HAP-1 (cell line): ENCODE measurements around the gene RPLP2.

ENCODE experiments used
- DNase-seq, 2 experiments: peaks; one replicate each; pipeline ENCODE4 v3.0.0-alpha.2; 2016 to 2020; ENCODE audit warnings: low spot score in 2 of 2
- H3K27me3 ChIP-seq: fragments of 250-450 bp; sonication (Bioruptor Pico); 2 replicates; pipeline ENCODE4 v1.5.1; 2020; ENCODE audit warnings: low read depth, mild to moderate bottlenecking, moderate library complexity
- H3K36me3 ChIP-seq: fragments of 250-450 bp; sonication (Bioruptor Pico); replicated peaks from 2 replicates; pipeline ENCODE4 v1.5.1; 2020; ENCODE audit warnings: mild to moderate bottlenecking
- H3K4me1 ChIP-seq: fragments of 250-450 bp; sonication (Bioruptor Pico); 2 replicates; pipeline ENCODE4 v1.5.1; 2020; ENCODE audit warnings: mild to moderate bottlenecking
- H3K4me3 ChIP-seq: fragments of 250-450 bp; sonication (Bioruptor Pico); 2 replicates; pipeline ENCODE4 v1.5.1; 2020; ENCODE audit warnings: mild to moderate bottlenecking, moderate library complexity
- H3K9me3 ChIP-seq: fragments of 250-450 bp; sonication (Bioruptor Pico); 2 replicates; pipeline ENCODE4 v1.5.1; 2020; ENCODE audit warnings: mild to moderate bottlenecking, moderate library complexity
- in situ Hi-C: fragments of 300-500 bp; cut with MboI; formaldehyde crosslinking; loops from 3 replicates; pipeline ENCODE4 v1.14.3; 2020; ENCODE audit warnings: low sequenced_read_pairs, inconsistent platforms, mixed read lengths

Gene RPLP2

DNA sequence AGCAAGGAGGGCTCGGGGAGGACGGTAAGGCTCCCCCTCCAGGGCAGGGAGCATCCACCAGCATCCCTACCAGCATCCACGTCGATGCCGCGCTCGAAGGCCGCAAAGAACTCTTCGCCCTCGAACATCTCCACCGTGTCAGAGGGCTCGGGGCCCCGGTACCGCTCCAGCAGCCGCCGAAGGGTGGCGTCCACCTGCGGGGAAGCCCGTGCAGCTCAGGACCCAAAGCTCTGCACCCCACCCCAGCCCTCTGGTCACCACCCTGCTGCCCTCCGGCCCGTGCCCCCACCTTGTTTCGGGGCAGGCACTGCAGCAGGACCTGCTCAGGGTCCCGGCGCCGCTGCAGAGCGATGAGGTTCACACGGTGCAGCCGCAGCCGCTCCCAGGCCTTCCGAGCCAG is 9.3 kb upstream of the RPLP2 start:
- Histone ChIP-seq H3K4me1 (peaks cover 19% of the 10 kb centered on the region), H3K36me3 (peaks cover 36% of the 10 kb centered on the region)
- in situ Hi-C loops: no loop called here

DNA sequence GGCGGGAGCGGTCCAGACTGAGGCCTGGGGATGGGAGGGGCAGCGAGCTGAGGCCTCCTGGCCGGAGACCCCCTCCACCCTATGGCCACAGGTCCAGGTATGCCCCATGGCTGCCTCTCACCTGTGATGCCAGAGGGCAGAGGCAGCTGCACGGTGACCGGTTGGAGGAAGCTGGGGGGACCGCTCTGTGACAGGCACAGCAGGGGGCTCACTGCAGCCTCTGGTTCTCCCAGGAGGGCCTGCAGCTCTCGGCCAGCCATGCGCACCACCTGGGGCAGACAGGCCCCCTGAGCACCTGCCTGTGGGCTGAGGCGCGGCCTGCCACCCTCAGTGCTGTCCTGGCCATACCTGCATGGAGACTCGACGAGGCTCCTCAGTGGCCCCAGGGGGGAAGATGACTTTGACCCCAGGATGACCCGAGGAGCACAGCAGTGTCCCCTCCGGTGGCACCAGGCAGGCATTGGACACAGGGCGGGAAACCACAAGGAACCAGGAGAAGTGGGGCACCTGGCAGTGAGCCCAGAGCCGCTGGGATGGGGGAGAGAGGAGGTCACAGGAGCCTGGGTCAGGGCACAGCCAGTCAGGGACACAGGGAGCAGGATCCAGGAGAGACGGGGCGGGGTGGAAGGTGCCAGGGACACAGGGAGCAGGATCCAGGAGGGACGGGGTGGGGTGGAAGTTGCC is 8.5 kb upstream of the RPLP2 start:
- in situ Hi-C loops: no loop called here
- no peak for DNase-seq
- no peak overlapping the region for H3K4me3 ChIP-seq
- H3K9me3 ChIP-seq: no peaks in the 10 kb centered on the region
- H3K36me3 ChIP-seq: peaks cover 36% of the 10 kb centered on the region
- no peaks in the 10 kb centered on the region for H3K27me3 ChIP-seq
- peaks cover 18% of the 10 kb centered on the region for H3K4me1 ChIP-seq

More for the DNA sequence above, 9.3 kb upstream of the RPLP2 start:
- H3K4me3 ChIP-seq: no peak overlapping the region
- H3K27me3 ChIP-seq: no peaks in the 10 kb centered on the region
- no peak for DNase-seq
- no peaks in the 10 kb centered on the region for H3K9me3 ChIP-seq

- Histone ChIP-seq H3K27me3 (no peaks in the 10 kb centered on the region), H3K4me1 (peaks cover 10% of the 10 kb centered on the region), H3K4me3 (no peak overlapping the region), H3K9me3 (no peaks in the 10 kb centered on the region), H3K36me3 (peaks cover 36% of the 10 kb centered on the region)
- DNase-seq: no peak
- in situ Hi-C loops: no loop called here
These were observed 7.6 kb upstream of the RPLP2 start for GRCh38 chr11:802018-802617.

DNA sequence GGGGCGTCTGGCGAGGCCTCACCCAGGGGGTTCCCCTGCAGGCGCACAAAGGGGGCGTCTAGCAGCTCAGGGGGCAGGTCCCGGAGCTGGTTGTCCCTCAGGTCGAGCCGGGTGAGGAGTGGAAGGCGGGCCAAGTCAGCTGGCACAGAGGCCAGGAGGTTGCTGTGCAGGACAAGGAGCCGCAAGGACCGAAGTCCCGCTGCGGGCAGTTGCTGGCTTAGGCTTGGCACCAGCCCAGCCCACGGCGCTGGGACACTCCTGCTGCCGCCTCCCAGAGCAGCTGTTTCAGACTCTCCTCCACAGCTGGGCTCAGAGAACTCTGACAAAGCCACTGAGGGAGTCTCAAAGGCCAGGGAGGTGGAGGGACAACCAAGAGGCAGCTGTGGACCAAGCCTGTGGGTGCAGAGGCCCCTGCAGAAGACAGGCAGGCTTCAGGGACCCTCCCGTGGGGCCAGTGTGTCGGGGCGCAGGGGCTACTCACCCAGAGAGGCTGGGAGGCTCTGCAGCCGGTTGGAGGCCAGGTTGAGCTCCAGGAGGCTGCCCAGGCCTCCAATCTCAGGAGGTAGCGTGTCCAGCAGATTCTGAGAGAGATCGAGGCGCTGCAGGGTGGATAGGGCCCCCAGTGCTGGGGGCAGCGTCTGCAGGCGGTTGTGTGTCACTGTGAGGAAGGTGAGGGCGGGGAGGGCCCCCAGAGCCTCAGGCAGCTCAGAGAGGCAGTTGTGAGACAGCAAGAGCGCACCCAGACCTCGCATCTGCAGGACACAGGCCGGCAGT is 6.9 kb upstream of the RPLP2 start:
- in situ Hi-C loops: no loop called here
- Histone ChIP-seq H3K36me3 (peaks cover 36% of the 10 kb centered on the region), H3K9me3 (no peaks in the 10 kb centered on the region), H3K4me3 (no peak overlapping the region), H3K4me1 (peaks cover 13% of the 10 kb centered on the region), H3K27me3 (no peaks in the 10 kb centered on the region)
- no peak for DNase-seq

DNA sequence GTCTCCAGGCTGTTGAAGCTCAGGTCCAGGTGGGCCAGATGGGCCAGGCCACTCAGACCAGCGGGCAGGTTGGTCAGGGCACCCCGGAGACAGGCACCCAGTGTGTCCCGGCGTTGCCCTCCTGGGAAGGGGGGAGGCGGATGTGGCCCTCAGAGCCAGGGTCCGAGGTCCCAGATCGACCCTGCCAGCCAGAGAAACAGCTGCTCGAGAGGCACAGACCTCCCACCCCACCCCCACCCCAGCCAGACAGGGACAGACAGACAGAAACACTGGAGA is 6.4 kb upstream of the RPLP2 start:
- Histone ChIP-seq H3K4me1 (peaks cover 18% of the 10 kb centered on the region), H3K27me3 (no peaks in the 10 kb centered on the region), H3K9me3 (no peaks in the 10 kb centered on the region), H3K4me3 (no peak overlapping the region), H3K36me3 (peaks cover 36% of the 10 kb centered on the region)
- in situ Hi-C loops: no loop called here
- no peak for DNase-seq

DNA sequence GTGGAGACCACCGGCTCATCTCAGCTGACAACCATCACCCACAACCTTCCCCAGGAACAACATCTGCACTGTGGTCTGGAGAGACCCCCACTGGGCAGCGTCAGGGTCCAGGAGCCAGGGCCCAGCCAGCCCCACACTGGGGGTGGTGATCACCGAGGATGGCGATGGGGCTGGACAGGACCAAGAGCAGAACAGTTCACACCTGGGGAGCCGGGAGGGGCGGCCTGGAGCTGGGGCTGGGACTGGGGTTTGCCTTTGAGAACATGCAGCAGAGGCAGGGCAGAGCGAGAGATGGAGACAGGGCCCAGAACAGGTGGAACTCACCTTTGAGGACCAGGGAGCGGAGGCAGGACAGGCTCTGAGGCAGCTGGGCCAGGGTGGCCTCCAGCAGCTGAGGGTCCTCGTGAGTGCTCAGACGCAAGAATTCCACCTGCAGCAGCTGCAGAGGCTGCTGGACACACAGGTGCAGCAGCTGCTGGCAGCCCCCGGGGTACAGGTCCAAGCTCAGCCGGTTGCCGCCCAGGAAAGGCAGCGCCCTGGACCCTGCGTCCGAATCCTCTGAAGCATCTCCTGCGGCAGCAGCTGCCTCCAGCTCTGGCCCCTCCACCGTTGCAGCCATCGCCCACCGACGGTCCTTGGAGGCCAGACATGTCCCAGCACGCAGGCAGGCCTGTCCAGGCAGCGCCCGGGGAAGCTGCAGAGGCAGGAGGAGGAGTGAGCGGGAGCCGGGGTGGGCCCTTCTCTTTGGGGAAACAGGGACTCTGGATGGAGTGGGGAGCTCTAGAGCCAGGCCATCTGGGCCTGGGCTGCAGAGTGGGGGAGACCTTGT is 5.8 kb upstream of the RPLP2 start:
- peaks cover 20% of the 10 kb centered on the region for H3K4me1 ChIP-seq
- H3K36me3 ChIP-seq: peaks cover 37% of the 10 kb centered on the region
- in situ Hi-C loops: no loop called here
- no peaks in the 10 kb centered on the region for H3K27me3 ChIP-seq
- H3K9me3 ChIP-seq: no peaks in the 10 kb centered on the region
- peak overlapping the region; percentile 41 for H3K4me3 ChIP-seq
- DNase-seq: peak in 1 of 2 experiments; percentile 64

DNA sequence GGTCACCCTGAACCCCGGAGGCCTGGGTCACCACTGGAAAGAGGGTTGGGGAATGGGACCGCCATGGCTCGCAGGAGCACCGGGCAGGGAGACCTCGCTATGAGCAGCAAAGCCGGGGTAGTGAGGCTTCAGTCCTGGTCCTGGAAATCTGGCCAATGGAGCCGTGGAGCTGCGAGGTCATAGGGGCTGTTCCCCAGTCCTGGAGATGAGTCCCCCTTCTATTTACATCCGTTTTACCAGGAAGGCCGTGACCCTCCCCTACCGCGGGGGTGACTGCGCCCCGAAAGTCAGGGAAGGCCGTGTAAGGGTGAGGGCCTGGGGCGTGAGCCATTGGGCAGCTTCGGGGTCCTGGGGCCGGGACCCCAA is 5.2 kb upstream of the RPLP2 start:
- H3K9me3 ChIP-seq: no peaks in the 10 kb centered on the region
- in situ Hi-C loops: no loop called here
- H3K27me3 ChIP-seq: no peaks in the 10 kb centered on the region
- no peak for DNase-seq
- peak overlapping the region; percentile 41 for H3K4me3 ChIP-seq
- H3K36me3 ChIP-seq: peaks cover 34% of the 10 kb centered on the region
- H3K4me1 ChIP-seq: peaks cover 20% of the 10 kb centered on the region

GRCh38 chr11:808427-809286 is 1.1 kb upstream of the RPLP2 start:
- peaks cover 25% of the 10 kb centered on the region for H3K4me1 ChIP-seq
- DNase-seq: no peak

GRCh38 chr11:810040-810567 is 337 bp downstream of the RPLP2 start:
- peaks cover 20% of the 10 kb centered on the region for H3K4me1 ChIP-seq
- H3K9me3 ChIP-seq: no peaks in the 10 kb centered on the region
- H3K4me3 ChIP-seq: peak overlapping the region; percentile 98
- in situ Hi-C loops: no loop called here
- no peak for DNase-seq
- no peaks in the 10 kb centered on the region for H3K27me3 ChIP-seq
- H3K36me3 ChIP-seq: peaks cover 48% of the 10 kb centered on the region

More at GRCh38 chr11:808427-809286, 1.1 kb upstream of the RPLP2 start:
- Histone ChIP-seq H3K9me3 (no peaks in the 10 kb centered on the region), H3K4me3 (peak overlapping the region; percentile 98), H3K27me3 (no peaks in the 10 kb centered on the region), H3K36me3 (peaks cover 43% of the 10 kb centered on the region)
- in situ Hi-C loops: no loop called here

DNA sequence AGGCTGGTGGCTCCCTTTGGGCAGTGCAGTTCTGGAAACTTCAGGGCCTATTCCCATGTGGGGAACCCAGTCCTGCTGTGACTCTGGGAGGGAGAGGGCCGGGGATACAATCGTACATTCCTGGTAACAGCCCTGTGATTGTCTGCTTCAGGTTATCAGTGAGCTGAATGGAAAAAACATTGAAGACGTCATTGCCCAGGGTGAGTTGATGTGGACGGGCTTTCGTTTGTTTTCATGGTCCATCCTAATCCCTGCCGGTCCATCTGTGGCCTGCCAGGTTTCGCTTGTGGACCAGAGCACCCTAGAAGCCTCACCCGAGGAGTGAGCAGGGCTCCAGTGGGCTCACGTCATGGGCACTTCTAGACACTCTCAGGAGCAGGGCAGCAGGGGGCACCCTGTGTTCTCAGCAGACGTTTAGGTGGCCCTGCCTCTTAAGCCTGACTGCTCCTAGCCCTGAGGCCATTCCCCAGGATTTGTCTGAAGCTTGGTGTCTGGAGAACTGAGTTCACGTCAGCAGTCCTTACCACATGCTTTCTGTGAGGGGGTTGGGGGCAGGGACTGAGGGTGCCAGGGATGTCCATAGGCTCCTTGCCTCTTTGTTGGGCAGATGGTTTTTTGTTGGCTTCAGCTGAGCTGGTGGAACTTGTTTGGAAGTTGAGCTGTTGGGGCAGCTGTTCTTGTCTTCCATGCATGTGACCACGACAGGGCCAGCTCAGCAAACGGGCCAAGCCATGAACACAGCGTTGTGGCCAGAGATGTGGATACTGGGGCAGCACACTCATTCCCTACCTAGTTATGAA is 1.9 kb downstream of the RPLP2 start:
- peaks cover 16% of the 10 kb centered on the region for H3K4me1 ChIP-seq
- H3K36me3 ChIP-seq: peaks cover 48% of the 10 kb centered on the region
- no peaks in the 10 kb centered on the region for H3K9me3 ChIP-seq
- in situ Hi-C loops: no loop called here
- H3K4me3 ChIP-seq: peak overlapping the region; percentile 98
- H3K27me3 ChIP-seq: no peaks in the 10 kb centered on the region
- peak in 1 of 2 experiments; percentile 51 for DNase-seq

GRCh38 chr11:812390-812789 is 2.6 kb downstream of the RPLP2 start:
- in situ Hi-C loops: no loop called here
- H3K9me3 ChIP-seq: no peaks in the 10 kb centered on the region
- H3K27me3 ChIP-seq: no peaks in the 10 kb centered on the region
- peaks cover 48% of the 10 kb centered on the region for H3K36me3 ChIP-seq
- no peak for DNase-seq
- peaks cover 16% of the 10 kb centered on the region for H3K4me1 ChIP-seq
- no peak overlapping the region for H3K4me3 ChIP-seq

- H3K36me3 ChIP-seq: peaks cover 48% of the 10 kb centered on the region
- H3K4me3 ChIP-seq: no peak overlapping the region
- peaks cover 11% of the 10 kb centered on the region for H3K4me1 ChIP-seq
- no peak for DNase-seq
- in situ Hi-C loops: no loop called here
- no peaks in the 10 kb centered on the region for H3K27me3 ChIP-seq
- H3K9me3 ChIP-seq: no peaks in the 10 kb centered on the region
These were observed 3.3 kb downstream of the RPLP2 start for GRCh38 chr11:813072-813455.
